Vagina (tissue), 2 donors: Measurements from ENCODE around the gene HIVEP1.

ENCODE experiments used
- POLR2A ChIP-seq, 2 donors: fragments of 450-650 bp; IDR thresholded peaks; one replicate each; pipeline ENCODE4 v1.6.1; 2017; ENCODE audit warnings: antibody characterized with exemption in 2 of 2, mild to moderate bottlenecking in 2 of 2, moderate library complexity in 2 of 2
- TF ChIP-seq, protein P1 (sequence below), 3 experiments: fragments of 450-650 bp in 2 of 3; fragments of 200-600 bp in 1 of 3; sonication (generic) in 1 of 3; IDR thresholded peaks; one replicate each; pipeline ENCODE4 v1.5.1; 2017 to 2019; ENCODE audit warnings: antibody characterized with exemption in 3 of 3, mild to moderate bottlenecking in 2 of 3, moderate library complexity in 2 of 3

- TF ChIP-seq POLR2A (IDR thresholded peaks at IDR 0.05) = no peak
- TF ChIP-seq, protein P1, sequence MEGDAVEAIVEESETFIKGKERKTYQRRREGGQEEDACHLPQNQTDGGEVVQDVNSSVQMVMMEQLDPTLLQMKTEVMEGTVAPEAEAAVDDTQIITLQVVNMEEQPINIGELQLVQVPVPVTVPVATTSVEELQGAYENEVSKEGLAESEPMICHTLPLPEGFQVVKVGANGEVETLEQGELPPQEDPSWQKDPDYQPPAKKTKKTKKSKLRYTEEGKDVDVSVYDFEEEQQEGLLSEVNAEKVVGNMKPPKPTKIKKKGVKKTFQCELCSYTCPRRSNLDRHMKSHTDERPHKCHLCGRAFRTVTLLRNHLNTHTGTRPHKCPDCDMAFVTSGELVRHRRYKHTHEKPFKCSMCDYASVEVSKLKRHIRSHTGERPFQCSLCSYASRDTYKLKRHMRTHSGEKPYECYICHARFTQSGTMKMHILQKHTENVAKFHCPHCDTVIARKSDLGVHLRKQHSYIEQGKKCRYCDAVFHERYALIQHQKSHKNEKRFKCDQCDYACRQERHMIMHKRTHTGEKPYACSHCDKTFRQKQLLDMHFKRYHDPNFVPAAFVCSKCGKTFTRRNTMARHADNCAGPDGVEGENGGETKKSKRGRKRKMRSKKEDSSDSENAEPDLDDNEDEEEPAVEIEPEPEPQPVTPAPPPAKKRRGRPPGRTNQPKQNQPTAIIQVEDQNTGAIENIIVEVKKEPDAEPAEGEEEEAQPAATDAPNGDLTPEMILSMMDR (IDR thresholded peaks at IDR 0.05) = no peak
Measured at GRCh38 chr6:12173661-12174060, 161.5 kb downstream of the HIVEP1 start.
